HL-60 (cell line): ENCODE measurements around the gene IL5.

Experiments
- GABPA ChIP-seq: IDR thresholded peaks from 2 replicates; pipeline ENCODE4 v1.6.1; 2012; ENCODE audit warnings: low read depth
- REST ChIP-seq: IDR thresholded peaks from 2 replicates; pipeline ENCODE4 v1.6.1; 2012; ENCODE audit warnings: low read depth; ENCODE audit not compliant: insufficient replicate concordance
- TF ChIP-seq, protein P1 (sequence below): IDR thresholded peaks from one replicate; pipeline ENCODE4 v1.5.1; 2011; ENCODE audit warnings: low read length, control low read depth, inconsistent platforms; ENCODE audit not compliant: insufficient read depth

DNA sequence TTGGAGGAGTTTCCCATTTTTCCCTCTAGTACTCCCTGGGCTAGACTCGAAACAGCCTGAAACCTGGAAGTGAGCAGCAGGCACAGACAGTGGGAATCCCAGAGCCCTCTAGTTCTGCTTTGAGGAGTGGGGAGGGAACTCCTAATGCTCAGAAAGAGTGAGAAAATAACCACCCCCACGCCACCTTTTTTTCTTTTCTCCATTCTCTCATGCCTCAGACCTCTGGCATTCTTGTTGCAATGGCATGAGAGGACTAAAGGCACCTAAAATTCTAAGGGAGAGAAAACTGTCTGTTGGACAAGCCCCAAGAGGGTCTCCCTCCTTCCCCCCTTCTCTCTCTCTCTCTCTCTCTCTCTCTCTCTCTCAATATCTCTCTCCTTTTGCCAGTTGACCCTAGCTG lies 37.7 kb downstream of the IL5 start:
- no peak for TF ChIP-seq REST
- TF ChIP-seq, protein P1, sequence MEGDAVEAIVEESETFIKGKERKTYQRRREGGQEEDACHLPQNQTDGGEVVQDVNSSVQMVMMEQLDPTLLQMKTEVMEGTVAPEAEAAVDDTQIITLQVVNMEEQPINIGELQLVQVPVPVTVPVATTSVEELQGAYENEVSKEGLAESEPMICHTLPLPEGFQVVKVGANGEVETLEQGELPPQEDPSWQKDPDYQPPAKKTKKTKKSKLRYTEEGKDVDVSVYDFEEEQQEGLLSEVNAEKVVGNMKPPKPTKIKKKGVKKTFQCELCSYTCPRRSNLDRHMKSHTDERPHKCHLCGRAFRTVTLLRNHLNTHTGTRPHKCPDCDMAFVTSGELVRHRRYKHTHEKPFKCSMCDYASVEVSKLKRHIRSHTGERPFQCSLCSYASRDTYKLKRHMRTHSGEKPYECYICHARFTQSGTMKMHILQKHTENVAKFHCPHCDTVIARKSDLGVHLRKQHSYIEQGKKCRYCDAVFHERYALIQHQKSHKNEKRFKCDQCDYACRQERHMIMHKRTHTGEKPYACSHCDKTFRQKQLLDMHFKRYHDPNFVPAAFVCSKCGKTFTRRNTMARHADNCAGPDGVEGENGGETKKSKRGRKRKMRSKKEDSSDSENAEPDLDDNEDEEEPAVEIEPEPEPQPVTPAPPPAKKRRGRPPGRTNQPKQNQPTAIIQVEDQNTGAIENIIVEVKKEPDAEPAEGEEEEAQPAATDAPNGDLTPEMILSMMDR = no peak
- no peak for TF ChIP-seq GABPA
